HG03432 (cell line): Measurements from ENCODE around the gene NDST3.
A peak's percentile ranks its signal among the peaks of the same experiment; 100 is the strongest.
"Not testable (repeated sequence)": the region's sequence is repeated elsewhere in the genome, so short reads cannot be mapped to it uniquely, and the experiment has no call there.

Experiments
- ATAC-seq: cut with Tn5 transposase; IDR thresholded peaks from one replicate; pipeline ENCODE4 v1.9.1; 2021; ENCODE audit warnings: mild to moderate bottlenecking, moderate library complexity; ENCODE audit not compliant: unreplicated experiment

Gene NDST3

GRCh38 chr4:118265312-118266144, 231.2 kb downstream of the NDST3 start:
- peak; percentile 53 for ATAC-seq

- ATAC-seq: not testable (repeated sequence)
Measured at GRCh38 chr4:118266145-118266496, 231.8 kb downstream of the NDST3 start.

DNA sequence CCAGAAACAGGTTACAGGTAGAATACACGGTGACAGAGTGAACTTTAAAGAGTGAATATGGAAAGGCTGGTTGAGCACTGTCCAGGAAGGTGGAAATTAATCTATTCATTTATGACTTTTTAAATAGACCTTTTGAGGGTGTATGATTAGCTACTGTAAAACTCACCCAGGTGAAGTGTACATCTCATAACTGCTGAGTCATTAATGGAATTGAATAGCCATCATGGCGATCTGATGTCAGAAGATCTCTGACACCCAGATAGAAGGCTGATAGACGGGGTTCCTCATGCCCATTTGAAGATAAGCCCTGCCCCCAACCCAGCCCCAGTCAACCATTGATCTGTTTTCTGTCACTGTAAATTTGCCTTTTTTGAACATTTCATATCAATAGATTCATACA, 234.5 kb downstream of the NDST3 start:
- no peak for ATAC-seq

DNA sequence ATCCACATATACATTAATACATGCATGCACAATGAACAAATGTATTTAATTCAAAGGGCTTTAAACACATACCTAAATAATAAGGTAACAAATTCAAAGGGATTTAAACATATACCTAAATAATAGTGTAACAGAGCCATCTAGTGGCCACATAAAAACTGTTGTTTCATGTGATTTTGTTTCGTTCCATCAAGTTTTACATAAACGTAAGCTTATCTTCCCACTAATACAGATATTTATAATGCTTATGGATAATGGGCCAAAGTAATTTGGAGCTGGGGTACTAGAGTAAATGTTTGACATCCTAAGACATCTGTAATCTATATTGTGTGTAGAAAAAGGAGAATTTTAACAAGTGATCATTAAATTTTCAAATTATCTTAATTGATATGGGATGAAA, 236.2 kb downstream of the NDST3 start:
- peak; percentile 54 for ATAC-seq

DNA sequence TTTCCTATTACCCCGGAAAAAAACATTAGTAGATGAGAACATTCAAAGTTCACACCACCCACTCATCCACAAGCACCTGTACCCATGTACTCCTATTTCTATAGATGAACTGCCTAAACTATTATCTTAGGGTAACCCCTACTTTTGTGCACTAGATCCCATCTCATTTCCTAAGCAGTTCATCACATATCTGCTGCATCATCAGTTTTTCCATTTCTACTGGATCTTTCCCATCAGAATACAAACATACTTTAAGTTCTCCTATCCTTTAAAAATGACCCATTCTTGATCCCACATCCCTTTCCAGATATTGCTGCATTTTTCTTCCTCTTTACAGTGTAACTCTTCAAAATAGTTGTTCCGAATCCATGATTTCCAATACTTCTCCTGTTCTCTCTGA, 237.5 kb downstream of the NDST3 start:
- ATAC-seq: no peak

DNA sequence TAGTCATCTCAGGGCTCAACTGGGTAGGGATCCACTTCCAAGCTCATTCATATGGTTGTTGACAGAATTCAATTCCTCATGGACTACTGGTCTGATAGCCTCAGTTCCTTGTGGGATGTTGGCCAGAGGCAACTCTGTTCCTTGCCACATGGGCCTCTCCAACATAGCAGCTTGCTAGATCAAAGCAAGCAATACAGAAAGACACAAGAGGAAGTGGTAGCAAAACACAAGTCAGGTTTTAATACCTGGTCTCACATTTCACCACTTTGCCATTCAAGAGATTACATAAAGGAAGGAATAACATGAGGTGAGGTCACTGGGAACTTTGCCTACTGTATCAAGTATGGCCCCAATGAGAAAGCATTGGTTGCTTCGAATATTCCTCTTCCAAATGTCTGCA, 239.4 kb downstream of the NDST3 start:
- no peak for ATAC-seq

- ATAC-seq: no peak
Measured at GRCh38 chr4:118276580-118276979, 242.3 kb downstream of the NDST3 start.

- ATAC-seq: no peak
Measured at GRCh38 chr4:118277243-118277642, 243.0 kb downstream of the NDST3 start.

GRCh38 chr4:118278473-118279274, 244.4 kb downstream of the NDST3 start:
- ATAC-seq: peak; percentile 87

GRCh38 chr4:118279328-118279727, 245.0 kb downstream of the NDST3 start:
- no peak for ATAC-seq

- ATAC-seq: no peak
Measured at GRCh38 chr4:118279920-118280432, 245.7 kb downstream of the NDST3 start.

- ATAC-seq: peak; percentile 25
Measured at GRCh38 chr4:118280501-118281218, 246.4 kb downstream of the NDST3 start.

DNA sequence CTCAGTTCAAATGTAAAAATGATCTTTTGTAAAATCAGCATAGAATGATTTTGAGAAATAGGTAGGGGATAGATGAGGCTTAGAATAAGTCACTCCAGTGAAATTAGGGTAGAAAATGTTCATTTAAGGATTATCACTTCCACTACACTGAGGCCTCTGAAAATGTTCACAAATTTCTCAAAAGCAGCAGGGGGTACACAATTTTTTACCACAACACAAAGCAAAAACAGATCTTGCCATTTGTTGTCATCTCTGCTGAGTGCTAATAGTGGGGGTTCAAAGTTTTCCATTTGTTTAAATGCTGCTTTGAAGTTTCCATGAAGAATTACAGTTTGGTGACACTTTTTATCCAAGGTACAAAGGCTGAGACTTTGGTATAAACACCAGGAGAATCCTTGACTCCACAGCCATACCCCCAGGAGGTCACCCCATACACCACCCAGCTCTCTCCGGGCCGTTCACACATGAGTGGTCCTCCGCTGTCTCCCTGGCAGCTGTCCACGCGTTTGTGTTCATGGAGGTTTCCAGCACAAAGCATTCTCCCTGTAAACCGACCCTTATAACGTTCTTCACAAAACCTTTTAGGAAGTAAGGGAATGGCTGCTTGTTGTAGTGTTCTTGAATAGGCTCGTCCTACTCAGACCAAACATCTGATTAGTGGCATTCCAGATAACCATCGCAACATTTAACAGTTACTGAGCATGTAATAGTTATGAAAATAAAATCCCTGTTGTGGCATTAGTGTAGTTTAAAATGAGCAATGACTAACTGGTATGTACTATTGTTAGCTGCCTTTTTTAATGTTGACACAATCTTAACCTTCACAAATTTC, 247.5 kb downstream of the NDST3 start:
- ATAC-seq: no peak

- ATAC-seq: no peak
Measured at GRCh38 chr4:118282692-118283091, 248.4 kb downstream of the NDST3 start.

GRCh38 chr4:118284169-118284568, 249.9 kb downstream of the NDST3 start:
- ATAC-seq: peak; percentile 57

- no peak for ATAC-seq
Measured at GRCh38 chr4:118285931-118286330, 251.6 kb downstream of the NDST3 start.

GRCh38 chr4:118286685-118287084, 252.4 kb downstream of the NDST3 start:
- no peak for ATAC-seq

- ATAC-seq: no peak
Measured at GRCh38 chr4:118287711-118288451, 253.6 kb downstream of the NDST3 start.

DNA sequence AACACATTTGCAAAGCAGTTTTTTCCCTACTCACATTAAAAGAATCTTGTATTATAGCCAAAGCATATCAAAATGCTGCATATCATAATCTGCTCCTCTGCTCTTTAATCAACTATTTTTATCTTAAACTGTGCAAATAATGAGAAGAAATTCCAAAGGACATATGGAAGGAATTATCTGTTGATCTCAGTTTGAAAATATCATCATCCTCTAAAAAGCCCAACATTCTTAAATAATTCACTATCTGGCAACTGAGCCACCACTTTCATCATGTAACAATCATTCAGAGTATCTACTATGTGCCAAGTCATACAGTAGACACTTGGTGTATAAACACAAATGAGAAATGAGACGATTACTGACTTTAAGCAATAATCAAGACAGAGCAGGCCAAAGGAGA, 255.5 kb downstream of the NDST3 start:
- no peak for ATAC-seq

GRCh38 chr4:118290951-118291350, 256.7 kb downstream of the NDST3 start:
- no peak for ATAC-seq
